Panc1 (cell line): ENCODE measurements around the gene SDC1. TPM values are rescaled to one million over a fixed set of nuclear protein-coding genes. Genes with fewer than 3 reads are reported as not detected.

Experiments used
- ATAC-seq: fragments of 200-7000 bp; cut with Tn5 transposase; 2 replicates; pipeline ENCODE4 v1.9.1; 2020; ENCODE audit warnings: mild to moderate bottlenecking, moderate library complexity
- BruUV-seq: library from RNA; stranded (reverse); fragments of 400-500 nt; replicated peaks from 2 replicates; lab custom pipeline; 2021; lab: Mats Ljungman, UMichigan
- CTCF ChIA-PET: fragments of 300-600 bp; sonication (Branson Sonifier 250); formaldehyde crosslinking; loops from one replicate; lab custom pipeline; 2022; ENCODE audit warnings: antibody characterized with exemption; lab: Charles Lee
- POLR2A ChIA-PET: fragments of 300-600 bp; sonication (Branson Sonifier 250); formaldehyde crosslinking; loops from one replicate; lab custom pipeline; 2022; ENCODE audit warnings: antibody characterized with exemption; lab: Charles Lee
- DNase-seq: peaks from one replicate; pipeline ENCODE4 v3.0.0-alpha.2; 2010; ENCODE audit warnings: low read depth, low spot score
- H3K27ac ChIP-seq: 2 replicates; pipeline ENCODE4 v1.5.1; 2011; ENCODE audit warnings: mild to moderate bottlenecking, low read length, inconsistent platforms
- H3K27me3 ChIP-seq: fragments of 200-500 bp; sonication (Bioruptor generic); 2 replicates; pipeline ENCODE4 v1.6.0; 2014; ENCODE audit warnings: low read length, inconsistent platforms; ENCODE audit not compliant: control insufficient read depth, insufficient read depth
- H3K36me3 ChIP-seq: fragments of 200-500 bp; sonication (Bioruptor generic); 2 replicates; pipeline ENCODE4 v1.5.1; 2014; ENCODE audit warnings: inconsistent platforms, mild to moderate bottlenecking, low read length, moderate library complexity; ENCODE audit not compliant: control insufficient read depth, insufficient read depth
- H3K4me1 ChIP-seq: 2 replicates; pipeline ENCODE4 v1.5.1; 2011; ENCODE audit warnings: inconsistent platforms, mild to moderate bottlenecking, low read length, moderate library complexity; ENCODE audit not compliant: control insufficient read depth, insufficient read depth
- H3K4me3 ChIP-seq, 2 experiments: 2 replicates each; pipeline ENCODE4 v1.5.1; 2011 to 2012; ENCODE audit warnings: low read depth in 2 of 2, low read length in 2 of 2, mild to moderate bottlenecking in 2 of 2, inconsistent platforms in 1 of 2, moderate library complexity in 1 of 2
- H3K9me3 ChIP-seq: fragments of 200-500 bp; sonication (Bioruptor generic); 2 replicates; pipeline ENCODE4 v1.5.1; 2014; ENCODE audit warnings: low read depth, mild to moderate bottlenecking, inconsistent platforms, low read length, moderate library complexity; ENCODE audit not compliant: control insufficient read depth, insufficient read depth
- POLR2AphosphoS5 ChIP-seq: IDR thresholded peaks from 2 replicates; pipeline ENCODE4 v1.6.1; 2012; ENCODE audit warnings: mild to moderate bottlenecking, low read depth, low read length, moderate library complexity
- SIN3A ChIP-seq: IDR thresholded peaks from 2 replicates; pipeline ENCODE4 v1.6.1; 2012; ENCODE audit warnings: low read depth, mild to moderate bottlenecking, low read length, moderate library complexity, borderline replicate concordance; ENCODE audit not compliant: insufficient read depth
- TCF7L2 ChIP-seq: IDR thresholded peaks from 2 replicates; pipeline ENCODE4 v1.6.1; 2011; ENCODE audit warnings: mild to moderate bottlenecking, low read depth, low read length, inconsistent platforms
- in situ Hi-C: cut with HindIII; loops from 2 replicates; pipeline ENCODE4 v1.10.0; 2016; ENCODE audit warnings: low sequenced_read_pairs, low pct_unique_long_range_greater_than_20kb
- intact Hi-C: fragments of 100-400 bp; cut with micrococcal nuclease; formaldehyde crosslinking; loops from one replicate; pipeline ENCODE4 v1.10.0; 2022; ENCODE audit not compliant: unreplicated experiment
- total RNA-seq: library from RNA; stranded (reverse); gene quantifications from one replicate; pipeline ENCODE4 v1.2.1, GENCODE V29; 2021; ENCODE audit not compliant: unreplicated experiment
- TF ChIP-seq, protein P1 (sequence below): fragments of 450-650 bp; IDR thresholded peaks from 2 replicates; pipeline ENCODE4 v1.5.1; 2017; ENCODE audit warnings: mild to moderate bottlenecking
- TF ChIP-seq, protein P2 (sequence below), 2 experiments: IDR thresholded peaks; 2 replicates each; pipeline ENCODE4 v1.6.1; 2011 to 2012; ENCODE audit warnings: low read depth in 2 of 2, control low read depth in 1 of 2, low read length in 1 of 2, mild to moderate bottlenecking in 1 of 2, moderate library complexity in 1 of 2; ENCODE audit not compliant: insufficient read depth in 1 of 2

The SDC1 gene
- total RNA-seq, 1 experiment from 2014 or later = 93.0 TPM

DNA sequence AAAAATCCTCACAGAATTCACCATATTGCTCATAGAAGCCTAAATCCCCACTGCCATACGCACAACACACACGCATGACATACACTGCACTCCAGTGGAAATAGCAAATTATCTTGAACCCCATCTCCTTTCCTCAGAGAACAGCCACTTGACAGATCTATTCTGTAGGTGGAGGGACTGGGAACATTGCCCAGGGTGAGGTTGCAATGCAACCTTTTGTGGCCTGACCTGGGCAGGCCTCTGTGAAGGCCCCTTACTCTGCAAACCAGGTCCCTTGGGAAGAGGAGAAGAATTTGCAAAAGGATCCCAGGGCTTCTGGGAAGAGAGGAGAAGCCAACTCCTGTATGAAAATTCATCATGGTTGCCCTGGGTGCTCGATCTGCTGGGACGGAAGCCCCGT is 51.9 kb downstream of the SDC1 start:
- TF ChIP-seq POLR2AphosphoS5 (no peak), SIN3A (no peak), TCF7L2 (no peak)
- TF ChIP-seq, protein P1, sequence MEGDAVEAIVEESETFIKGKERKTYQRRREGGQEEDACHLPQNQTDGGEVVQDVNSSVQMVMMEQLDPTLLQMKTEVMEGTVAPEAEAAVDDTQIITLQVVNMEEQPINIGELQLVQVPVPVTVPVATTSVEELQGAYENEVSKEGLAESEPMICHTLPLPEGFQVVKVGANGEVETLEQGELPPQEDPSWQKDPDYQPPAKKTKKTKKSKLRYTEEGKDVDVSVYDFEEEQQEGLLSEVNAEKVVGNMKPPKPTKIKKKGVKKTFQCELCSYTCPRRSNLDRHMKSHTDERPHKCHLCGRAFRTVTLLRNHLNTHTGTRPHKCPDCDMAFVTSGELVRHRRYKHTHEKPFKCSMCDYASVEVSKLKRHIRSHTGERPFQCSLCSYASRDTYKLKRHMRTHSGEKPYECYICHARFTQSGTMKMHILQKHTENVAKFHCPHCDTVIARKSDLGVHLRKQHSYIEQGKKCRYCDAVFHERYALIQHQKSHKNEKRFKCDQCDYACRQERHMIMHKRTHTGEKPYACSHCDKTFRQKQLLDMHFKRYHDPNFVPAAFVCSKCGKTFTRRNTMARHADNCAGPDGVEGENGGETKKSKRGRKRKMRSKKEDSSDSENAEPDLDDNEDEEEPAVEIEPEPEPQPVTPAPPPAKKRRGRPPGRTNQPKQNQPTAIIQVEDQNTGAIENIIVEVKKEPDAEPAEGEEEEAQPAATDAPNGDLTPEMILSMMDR = no peak
- TF ChIP-seq, protein P2, sequence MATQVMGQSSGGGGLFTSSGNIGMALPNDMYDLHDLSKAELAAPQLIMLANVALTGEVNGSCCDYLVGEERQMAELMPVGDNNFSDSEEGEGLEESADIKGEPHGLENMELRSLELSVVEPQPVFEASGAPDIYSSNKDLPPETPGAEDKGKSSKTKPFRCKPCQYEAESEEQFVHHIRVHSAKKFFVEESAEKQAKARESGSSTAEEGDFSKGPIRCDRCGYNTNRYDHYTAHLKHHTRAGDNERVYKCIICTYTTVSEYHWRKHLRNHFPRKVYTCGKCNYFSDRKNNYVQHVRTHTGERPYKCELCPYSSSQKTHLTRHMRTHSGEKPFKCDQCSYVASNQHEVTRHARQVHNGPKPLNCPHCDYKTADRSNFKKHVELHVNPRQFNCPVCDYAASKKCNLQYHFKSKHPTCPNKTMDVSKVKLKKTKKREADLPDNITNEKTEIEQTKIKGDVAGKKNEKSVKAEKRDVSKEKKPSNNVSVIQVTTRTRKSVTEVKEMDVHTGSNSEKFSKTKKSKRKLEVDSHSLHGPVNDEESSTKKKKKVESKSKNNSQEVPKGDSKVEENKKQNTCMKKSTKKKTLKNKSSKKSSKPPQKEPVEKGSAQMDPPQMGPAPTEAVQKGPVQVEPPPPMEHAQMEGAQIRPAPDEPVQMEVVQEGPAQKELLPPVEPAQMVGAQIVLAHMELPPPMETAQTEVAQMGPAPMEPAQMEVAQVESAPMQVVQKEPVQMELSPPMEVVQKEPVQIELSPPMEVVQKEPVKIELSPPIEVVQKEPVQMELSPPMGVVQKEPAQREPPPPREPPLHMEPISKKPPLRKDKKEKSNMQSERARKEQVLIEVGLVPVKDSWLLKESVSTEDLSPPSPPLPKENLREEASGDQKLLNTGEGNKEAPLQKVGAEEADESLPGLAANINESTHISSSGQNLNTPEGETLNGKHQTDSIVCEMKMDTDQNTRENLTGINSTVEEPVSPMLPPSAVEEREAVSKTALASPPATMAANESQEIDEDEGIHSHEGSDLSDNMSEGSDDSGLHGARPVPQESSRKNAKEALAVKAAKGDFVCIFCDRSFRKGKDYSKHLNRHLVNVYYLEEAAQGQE (IDR thresholded peaks at IDR 0.05; ENCODE audit: insufficient read depth in 1 of 2, low read depth in 2 of 2, low read length in 1 of 2) = no peak
- ChIA-PET POLR2A (no interaction called here), CTCF (no interaction called here)
- DNase-seq (no peak), ATAC-seq (no peak)
- Histone ChIP-seq H3K27me3 (no peaks in the 10 kb centered on the region), H3K27ac (no peak overlapping the region), H3K4me1 (no peaks in the 10 kb centered on the region), H3K36me3 (no peaks in the 10 kb centered on the region), H3K9me3 (no peaks in the 10 kb centered on the region), H3K4me3 (no peak overlapping the region)
- intact Hi-C loops (no loop called here), in situ Hi-C loops (no loop called here)
- no TSS peak for BruUV-seq

DNA sequence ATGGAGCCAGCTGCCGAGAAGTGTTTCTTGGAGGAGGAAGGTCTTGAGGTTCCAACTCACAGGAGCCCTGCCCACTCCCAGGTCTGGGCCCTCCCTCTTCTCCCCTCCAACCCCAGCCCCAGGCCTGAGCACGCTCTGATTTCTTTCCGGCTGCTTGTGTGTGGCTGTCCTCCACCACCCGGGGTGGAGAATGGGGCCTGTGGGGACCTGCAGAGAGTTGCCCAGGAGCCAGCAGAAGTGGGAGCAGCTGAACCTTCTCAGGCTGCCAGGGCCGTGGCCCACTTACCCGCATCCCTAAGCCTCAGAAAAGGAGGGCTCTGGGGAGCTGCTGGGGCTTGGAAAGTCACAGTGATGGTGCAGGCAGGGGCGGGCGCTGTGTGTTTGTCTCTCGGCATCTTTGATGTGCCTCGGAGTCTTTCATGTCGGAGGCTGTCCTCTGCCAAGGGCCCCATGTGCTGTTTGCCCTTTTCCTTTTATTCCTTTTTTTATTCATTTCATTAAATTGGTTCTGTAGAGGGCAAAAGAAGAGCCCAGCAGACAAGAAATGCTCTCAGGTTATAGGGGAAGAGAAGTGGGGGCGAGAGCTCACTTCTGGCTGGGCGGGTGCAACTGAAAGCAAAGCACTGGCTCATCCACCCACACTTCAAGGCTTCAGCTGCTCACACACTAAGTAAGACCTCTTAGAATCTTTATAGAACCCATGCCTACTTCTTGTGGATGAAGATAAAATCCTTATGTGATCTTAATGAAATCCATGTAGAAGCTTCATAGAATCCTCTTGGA is 52.5 kb downstream of the SDC1 start:
- intact Hi-C loops = no loop called here
- POLR2A ChIA-PET = no interaction called here
- TF ChIP-seq SIN3A = no peak
- no peak for TF ChIP-seq POLR2AphosphoS5
- TF ChIP-seq, protein P1 = no peak
- TF ChIP-seq TCF7L2 = no peak
- TF ChIP-seq, protein P2 (IDR thresholded peaks at IDR 0.05; ENCODE audit: insufficient read depth in 1 of 2, low read depth in 2 of 2, low read length in 1 of 2) = no peak
- no peaks in the 10 kb centered on the region for H3K9me3 ChIP-seq
- H3K36me3 ChIP-seq = no peaks in the 10 kb centered on the region
- ATAC-seq = no peak
- no peaks in the 10 kb centered on the region for H3K27me3 ChIP-seq
- no peak for DNase-seq
- CTCF ChIA-PET = no interaction called here
- H3K27ac ChIP-seq = no peak overlapping the region
- no TSS peak for BruUV-seq
- no peaks in the 10 kb centered on the region for H3K4me1 ChIP-seq
- H3K4me3 ChIP-seq = no peak overlapping the region
- in situ Hi-C loops = no loop called here
